Common myeloid progenitor, CD34-positive (primary cell): ENCODE results near the gene TTC28.

Source experiments
- CTCF ChIA-PET: fragments of 350-600 bp; sonication (Branson Sonifier 250); formaldehyde crosslinking; loops from one replicate; lab custom pipeline; 2021; ENCODE audit warnings: antibody characterized with exemption; lab: Charles Lee
- POLR2A ChIA-PET: fragments of 350-600 bp; sonication (Branson Sonifier 250); formaldehyde crosslinking; loops from one replicate; lab custom pipeline; 2021; ENCODE audit warnings: antibody characterized with exemption; lab: Charles Lee
- DNase-seq, 3 donors: peaks; one replicate each; pipeline versions ENCODE4 v3.0.0 to v3.0.0-alpha.2; 2013
- H3K27ac ChIP-seq, 2 experiments: 1 replicate in 1 of 2; 2 replicates in 1 of 2; pipeline ENCODE4 v1.7.0; 2013; ENCODE audit warnings: inconsistent platforms in 2 of 2, low read length in 2 of 2, mild to moderate bottlenecking in 2 of 2, low read depth in 1 of 2, moderate library complexity in 1 of 2; ENCODE audit not compliant: severe bottlenecking in 2 of 2, insufficient read depth in 1 of 2, poor library complexity in 1 of 2
- H3K27me3 ChIP-seq, 5 experiments: replicated peaks in 2 of 5; 1 replicate in 3 of 5; 2 replicates in 2 of 5; pipeline versions ENCODE4 v1.6.1 to v1.7.0; 2013; ENCODE audit warnings: low read length in 4 of 5, mild to moderate bottlenecking in 2 of 5, moderate library complexity in 2 of 5, inconsistent platforms in 1 of 5; ENCODE audit not compliant: insufficient read depth in 5 of 5, control insufficient read depth in 4 of 5
- H3K36me3 ChIP-seq, 4 experiments: 1 replicate in 2 of 4; 2 replicates in 2 of 4; pipeline versions ENCODE4 v1.6.1 to v1.7.0; 2013; ENCODE audit warnings: low read length in 3 of 4, control low read depth in 1 of 4, mild to moderate bottlenecking in 1 of 4; ENCODE audit not compliant: control insufficient read depth in 4 of 4, insufficient read depth in 4 of 4
- H3K4me1 ChIP-seq, 4 experiments: 1 replicate in 3 of 4; 2 replicates in 1 of 4; pipeline versions ENCODE4 v1.6.1 to v1.7.1; 2013; ENCODE audit warnings: low read length in 3 of 4, mild to moderate bottlenecking in 3 of 4, control low read depth in 1 of 4, inconsistent platforms in 1 of 4, moderate library complexity in 1 of 4; ENCODE audit not compliant: control insufficient read depth in 4 of 4, insufficient read depth in 4 of 4; ENCODE audit errors: control extremely low read depth in 1 of 4
- H3K4me3 ChIP-seq, 7 experiments: 1 replicate in 4 of 7; 2 replicates in 3 of 7; pipeline versions ENCODE4 v1.5.1 to v1.7.0; 2013; ENCODE audit warnings: mild to moderate bottlenecking in 7 of 7, low read length in 6 of 7, moderate library complexity in 6 of 7, inconsistent platforms in 2 of 7, low read depth in 2 of 7, control low read depth in 1 of 7; ENCODE audit not compliant: insufficient read depth in 4 of 7, control insufficient read depth in 1 of 7; ENCODE audit errors: extremely low read depth in 1 of 7
- H3K9me3 ChIP-seq, 5 experiments: 1 replicate in 4 of 5; 2 replicates in 1 of 5; pipeline versions ENCODE4 v1.6.1 to v1.7.1; 2013; ENCODE audit warnings: low read length in 4 of 5, mild to moderate bottlenecking in 2 of 5, inconsistent platforms in 1 of 5, low read depth in 1 of 5, moderate library complexity in 1 of 5; ENCODE audit not compliant: control insufficient read depth in 4 of 5, insufficient read depth in 2 of 5; ENCODE audit errors: control extremely low read depth in 1 of 5
- WGBS: methylation state at CpG from one replicate; pipeline ENCODE4 v1.1.5; 2013; ENCODE audit not compliant: insufficient coverage; 5-methylcytosine and 5-hydroxymethylcytosine counted together

TTC28 gene

DNA sequence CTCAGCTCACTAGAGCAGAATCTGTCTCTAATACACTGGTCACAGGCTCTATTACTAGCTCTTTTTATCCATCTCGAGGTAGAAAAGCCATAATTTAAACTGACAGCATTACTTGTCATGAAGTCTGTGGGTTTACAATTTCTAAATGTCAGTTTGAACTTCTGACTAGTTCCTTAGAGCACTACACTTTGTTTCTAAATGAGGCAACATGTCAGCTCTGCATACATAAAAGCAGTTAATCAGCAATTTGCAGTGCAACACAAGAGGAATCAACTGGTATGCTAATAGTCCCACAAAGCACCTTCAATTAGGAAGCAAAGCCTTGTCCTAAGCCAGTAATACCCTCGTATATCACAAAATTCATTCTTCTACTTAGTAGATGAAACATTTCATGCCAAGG is 321.3 kb downstream of the TTC28 start:
- Histone ChIP-seq H3K4me1 (peaks cover 0 to 5% (median 0%) of the 10 kb centered on the region in 4 experiments), H3K27me3 (no peaks in the 10 kb centered on the region), H3K9me3 (peaks cover 0 to 7% (median 3%) of the 10 kb centered on the region in 5 experiments), H3K27ac (no peak overlapping the region), H3K4me3 (no peak overlapping the region), H3K36me3 (no peaks in the 10 kb centered on the region)
- 6% methylated on average over 2 of the region's 2 CpGs for WGBS
- ChIA-PET CTCF (no interaction called here), POLR2A (interaction anchor here (0.5 kb wide), 1 partner anchor 64 kb away, joined by 5 read pairs; no protein-coding TSS in a partner anchor)
- no peak for DNase-seq

DNA sequence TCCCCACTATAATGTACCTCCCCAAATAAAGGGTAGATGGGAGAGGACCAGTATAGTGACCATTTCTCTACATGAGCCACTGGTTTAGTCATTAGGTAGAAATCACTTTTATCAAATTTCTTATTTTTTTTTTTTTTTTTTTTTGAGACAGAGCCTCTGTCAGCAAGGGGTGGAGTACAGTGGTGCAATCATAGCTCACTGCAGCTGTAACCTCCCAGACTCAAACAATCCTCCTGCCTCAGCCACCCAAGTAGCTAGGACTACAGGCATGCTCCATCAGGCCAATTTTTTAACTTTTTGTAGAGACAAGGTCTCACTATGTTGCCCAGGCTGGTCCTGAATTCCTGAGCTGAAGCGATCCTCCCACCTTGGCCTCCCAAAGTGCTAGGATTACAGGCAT is 322.4 kb downstream of the TTC28 start:
- WGBS, result 90% methylated on average over 1 of the region's 1 CpG
- H3K4me3 ChIP-seq, result no peak overlapping the region
- no peaks in the 10 kb centered on the region for H3K27me3 ChIP-seq
- H3K27ac ChIP-seq, result no peak overlapping the region
- ChIA-PET POLR2A (no interaction called here), CTCF (no interaction called here)
- H3K36me3 ChIP-seq, result no peaks in the 10 kb centered on the region
- peaks cover 0 to 5% (median 0%) of the 10 kb centered on the region in 4 experiments for H3K4me1 ChIP-seq
- H3K9me3 ChIP-seq, result peaks cover 0 to 3% (median 0%) of the 10 kb centered on the region in 5 experiments
- DNase-seq, result no peak

DNA sequence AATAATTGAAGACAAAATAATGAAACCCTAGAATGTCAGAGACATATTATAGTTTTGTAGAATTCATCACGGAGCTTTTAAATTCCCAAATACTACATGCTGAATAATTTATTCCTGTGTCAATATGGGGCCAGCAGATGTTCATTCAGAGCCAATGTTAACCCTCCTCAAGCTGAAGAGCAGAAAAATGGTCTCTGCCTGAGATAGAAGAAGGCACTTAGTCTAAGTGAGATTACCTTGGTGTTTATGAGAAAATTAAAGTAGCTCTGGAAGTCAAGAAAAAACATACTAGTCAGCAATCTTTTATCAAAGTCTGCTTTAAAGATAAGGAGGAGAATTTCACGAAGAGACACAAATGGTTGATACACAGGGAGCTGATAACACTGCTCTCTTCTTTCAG is 328.2 kb downstream of the TTC28 start:
- Histone ChIP-seq H3K27ac (no peak overlapping the region), H3K27me3 (no peaks in the 10 kb centered on the region), H3K4me3 (no peak overlapping the region), H3K36me3 (no peaks in the 10 kb centered on the region), H3K9me3 (no peaks in the 10 kb centered on the region), H3K4me1 (peaks cover 0 to 3% (median 0%) of the 10 kb centered on the region in 4 experiments)
- 78% methylated on average over 1 of the region's 2 CpGs for WGBS
- ChIA-PET POLR2A (no interaction called here), CTCF (no interaction called here)
- DNase-seq, result no peak

DNA sequence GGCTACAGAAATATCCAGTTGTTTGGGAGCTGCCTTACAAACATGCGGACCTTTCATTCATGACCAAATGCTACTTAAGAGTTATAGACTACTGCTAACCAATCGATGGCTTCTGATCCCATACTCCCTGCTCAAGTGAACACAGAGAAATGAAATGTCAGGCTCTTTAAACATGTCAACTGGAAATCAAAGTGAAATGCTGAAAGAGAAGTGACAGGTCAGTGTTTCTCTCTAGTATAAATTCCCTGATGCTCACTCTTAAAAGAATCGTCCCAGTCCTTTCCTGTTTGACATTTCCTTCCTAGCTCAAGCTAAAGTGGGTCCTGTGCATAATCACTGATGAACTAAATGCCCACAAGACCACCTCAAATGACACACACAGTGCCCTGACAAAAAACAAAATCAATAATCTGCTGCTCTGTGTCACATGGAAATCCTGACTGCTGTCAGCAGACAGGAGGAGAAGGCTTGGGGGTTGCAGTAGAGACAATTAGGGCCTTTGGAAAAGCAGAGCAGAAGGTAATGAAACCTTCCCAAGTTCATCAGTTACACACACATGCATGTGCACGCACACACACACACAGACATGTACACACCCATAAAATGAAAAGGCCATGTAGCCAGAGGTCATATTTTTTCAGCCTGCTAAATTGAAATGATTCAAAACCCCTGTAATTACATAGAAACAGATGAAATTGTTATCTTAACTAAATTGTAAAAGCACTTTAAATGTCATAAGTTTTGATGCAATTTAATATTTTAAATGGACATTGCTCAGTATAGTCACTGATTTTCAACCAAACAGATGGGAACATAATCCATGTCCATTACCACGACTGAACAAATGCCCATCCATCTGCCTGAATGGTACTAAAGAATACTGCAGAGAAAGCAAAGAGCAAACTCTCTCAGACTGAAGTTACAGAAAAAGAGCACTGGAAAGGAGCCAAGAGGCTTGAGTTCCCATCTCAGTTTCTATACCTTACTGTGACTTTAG is 330.7 kb downstream of the TTC28 start:
- no peak overlapping the region for H3K4me3 ChIP-seq
- no peaks in the 10 kb centered on the region for H3K36me3 ChIP-seq
- H3K27ac ChIP-seq, result no peak overlapping the region
- ChIA-PET POLR2A (no interaction called here), CTCF (interaction anchor here (0.6 kb wide), 1 partner anchor 32 kb away, joined by 3 read pairs; no protein-coding TSS in a partner anchor)
- peaks cover 0 to 4% (median 0%) of the 10 kb centered on the region in 4 experiments for H3K4me1 ChIP-seq
- no peaks in the 10 kb centered on the region for H3K27me3 ChIP-seq
- no peak for DNase-seq
- no peaks in the 10 kb centered on the region for H3K9me3 ChIP-seq
- WGBS, result 61% methylated on average over 4 of the region's 5 CpGs

DNA sequence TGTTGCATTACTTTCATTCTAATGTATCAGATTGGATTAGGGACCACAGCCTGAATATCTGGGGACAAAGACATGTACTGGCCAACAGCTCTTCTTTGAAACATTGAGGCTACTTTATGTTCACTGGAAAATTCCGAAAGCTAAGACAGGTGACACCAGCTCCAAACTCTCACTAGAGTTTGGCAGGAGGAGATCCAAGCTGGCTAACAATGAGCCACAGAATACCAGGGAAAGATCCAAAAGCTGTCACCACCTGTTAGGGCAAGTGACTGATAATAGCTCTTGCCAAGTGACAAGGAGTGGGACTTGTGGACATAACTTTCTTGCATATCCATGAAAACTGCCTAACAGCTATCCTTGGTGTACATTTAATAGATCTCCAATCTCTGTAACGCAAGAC is 333.3 kb downstream of the TTC28 start:
- H3K36me3 ChIP-seq, result no peaks in the 10 kb centered on the region
- CTCF ChIA-PET, result interaction anchor here (0.7 kb wide), 1 partner anchor 458 kb away, joined by 3 read pairs; no protein-coding TSS in a partner anchor

DNA sequence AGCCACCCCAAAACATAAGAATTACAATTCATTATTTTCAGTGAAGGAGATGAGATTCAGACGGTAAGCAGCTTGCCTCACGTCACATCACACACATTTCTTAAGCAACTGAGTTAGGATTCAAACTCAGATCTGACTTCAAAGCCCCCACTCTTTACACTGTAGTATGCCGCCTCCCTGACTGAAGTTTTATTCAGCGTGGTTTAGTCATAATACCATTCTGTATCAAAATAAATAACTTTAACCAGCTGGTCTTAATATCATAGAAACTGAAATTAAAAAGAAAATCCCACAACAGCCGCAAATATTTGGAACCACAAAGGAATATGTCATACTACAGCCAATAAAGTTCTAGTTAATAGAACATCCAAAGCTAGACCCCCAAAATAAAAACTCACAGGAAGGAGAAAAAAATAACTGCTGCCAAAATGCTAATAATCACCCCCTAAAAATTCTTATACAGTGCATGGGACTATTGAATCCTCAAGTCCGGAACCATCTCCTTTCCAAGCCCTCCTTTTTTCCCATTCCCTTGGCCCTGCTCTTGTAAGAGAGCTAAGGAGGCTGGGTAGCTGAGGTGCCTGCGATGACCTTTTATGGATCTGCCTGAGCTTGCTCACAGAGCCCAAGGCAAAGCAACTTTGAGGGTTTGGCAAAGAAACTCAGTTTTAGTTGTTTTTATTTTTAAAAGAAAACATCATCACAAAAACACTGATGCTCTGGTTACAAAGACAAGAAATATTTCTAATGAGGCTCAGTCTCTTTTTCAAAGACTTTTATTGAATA is 334.5 kb downstream of the TTC28 start:
- ChIA-PET POLR2A (no interaction called here), CTCF (interaction anchor here (1.0 kb wide), 1 partner anchor 17 kb away, joined by 3 read pairs; no protein-coding TSS in a partner anchor)
- WGBS, result 87% methylated on average over 3 of the region's 7 CpGs
- H3K36me3 ChIP-seq, result no peaks in the 10 kb centered on the region
- no peaks in the 10 kb centered on the region for H3K27me3 ChIP-seq
- H3K4me3 ChIP-seq, result no peak overlapping the region
- peaks cover 0 to 4% (median 0%) of the 10 kb centered on the region in 4 experiments for H3K4me1 ChIP-seq
- DNase-seq, result no peak
- no peaks in the 10 kb centered on the region for H3K9me3 ChIP-seq
- no peak overlapping the region for H3K27ac ChIP-seq

More for the DNA sequence above, 333.3 kb downstream of the TTC28 start:
- 100% methylated on average over 1 of the region's 2 CpGs for WGBS
- Histone ChIP-seq H3K27ac (no peak overlapping the region), H3K4me3 (no peak overlapping the region), H3K4me1 (peaks cover 0 to 4% (median 0%) of the 10 kb centered on the region in 4 experiments), H3K27me3 (no peaks in the 10 kb centered on the region), H3K9me3 (no peaks in the 10 kb centered on the region)
- no peak for DNase-seq
- POLR2A ChIA-PET, result interaction anchor here (0.6 kb wide), 1 partner anchor 16 kb away, joined by 3 read pairs; no protein-coding TSS in a partner anchor
